ENCODE results near the gene ASAP3. TPM values are rescaled to one million over a fixed set of nuclear protein-coding genes. Genes with fewer than 3 reads are reported as not detected.

The ASAP3 gene
- total RNA-seq, 1 donor from 2014 or later: 36.4 TPM

- Mint-ChIP-seq H3K4me3 (ENCODE audit: unreplicated experiment) (no peak overlapping the region), H3K36me3 (ENCODE audit: low read depth, unreplicated experiment) (peaks cover 7% of the 10 kb centered on the region), H3K27me3 (ENCODE audit: unreplicated experiment) (peaks cover 5% of the 10 kb centered on the region), H3K9me3 (ENCODE audit: unreplicated experiment) (no peaks in the 10 kb centered on the region), H3K4me1 (ENCODE audit: unreplicated experiment) (no peaks in the 10 kb centered on the region), H3K27ac (ENCODE audit: unreplicated experiment) (no peak overlapping the region)
- TF ChIP-seq CTCF (IDR thresholded peaks at IDR 0.05; ENCODE audit: unreplicated experiment): no peak
- DNase-seq (ENCODE audit: low spot score): no peak
These were observed 33.1 kb downstream of the ASAP3 start for GRCh38 chr1:23450894-23451293.

- peaks cover 3% of the 10 kb centered on the region for H3K36me3 Mint-ChIP-seq (ENCODE audit: low read depth, unreplicated experiment)
- H3K9me3 Mint-ChIP-seq (ENCODE audit: unreplicated experiment): no peaks in the 10 kb centered on the region
- DNase-seq (ENCODE audit: low spot score): no peak
These were observed 34.0 kb downstream of the ASAP3 start for GRCh38 chr1:23449958-23450357.

GRCh38 chr1:23449306-23449705 is 34.7 kb downstream of the ASAP3 start:
- Mint-ChIP-seq H3K4me3 (ENCODE audit: unreplicated experiment) (no peak overlapping the region), H3K4me1 (ENCODE audit: unreplicated experiment) (no peaks in the 10 kb centered on the region), H3K27ac (ENCODE audit: unreplicated experiment) (no peak overlapping the region), H3K36me3 (ENCODE audit: low read depth, unreplicated experiment) (peaks cover 3% of the 10 kb centered on the region), H3K9me3 (ENCODE audit: unreplicated experiment) (no peaks in the 10 kb centered on the region), H3K27me3 (ENCODE audit: unreplicated experiment) (peaks cover 5% of the 10 kb centered on the region)
- DNase-seq (ENCODE audit: low spot score): no peak
- no peak for TF ChIP-seq CTCF (IDR thresholded peaks at IDR 0.05; ENCODE audit: unreplicated experiment)

More at GRCh38 chr1:23449958-23450357, 34.0 kb downstream of the ASAP3 start:
- Mint-ChIP-seq H3K27ac (ENCODE audit: unreplicated experiment) (no peak overlapping the region), H3K4me1 (ENCODE audit: unreplicated experiment) (no peaks in the 10 kb centered on the region), H3K27me3 (ENCODE audit: unreplicated experiment) (peaks cover 5% of the 10 kb centered on the region), H3K4me3 (ENCODE audit: unreplicated experiment) (no peak overlapping the region)
- no peak for TF ChIP-seq CTCF (IDR thresholded peaks at IDR 0.05; ENCODE audit: unreplicated experiment)

GRCh38 chr1:23448846-23449245 is 35.1 kb downstream of the ASAP3 start:
- Mint-ChIP-seq H3K4me1 (ENCODE audit: unreplicated experiment) (no peaks in the 10 kb centered on the region), H3K9me3 (ENCODE audit: unreplicated experiment) (no peaks in the 10 kb centered on the region), H3K27ac (ENCODE audit: unreplicated experiment) (no peak overlapping the region), H3K4me3 (ENCODE audit: unreplicated experiment) (no peak overlapping the region), H3K36me3 (ENCODE audit: low read depth, unreplicated experiment) (peaks cover 3% of the 10 kb centered on the region), H3K27me3 (ENCODE audit: unreplicated experiment) (peaks cover 5% of the 10 kb centered on the region)
- no peak for DNase-seq (ENCODE audit: low spot score)
- TF ChIP-seq CTCF (IDR thresholded peaks at IDR 0.05; ENCODE audit: unreplicated experiment): no peak

GRCh38 chr1:23446661-23447310 is 37.2 kb downstream of the ASAP3 start:
- H3K36me3 Mint-ChIP-seq (ENCODE audit: low read depth, unreplicated experiment): no peaks in the 10 kb centered on the region
- H3K9me3 Mint-ChIP-seq (ENCODE audit: unreplicated experiment): no peaks in the 10 kb centered on the region
- H3K4me3 Mint-ChIP-seq (ENCODE audit: unreplicated experiment): no peak overlapping the region
- DNase-seq (ENCODE audit: low spot score): no peak
- H3K27me3 Mint-ChIP-seq (ENCODE audit: unreplicated experiment): peaks cover 2% of the 10 kb centered on the region
- H3K4me1 Mint-ChIP-seq (ENCODE audit: unreplicated experiment): no peaks in the 10 kb centered on the region
- TF ChIP-seq CTCF (IDR thresholded peaks at IDR 0.05; ENCODE audit: unreplicated experiment): no peak
- H3K27ac Mint-ChIP-seq (ENCODE audit: unreplicated experiment): no peak overlapping the region

Data from endothelial cell (in vitro differentiated cells).